ENCODE results near the gene UQCRC1.
"Not testable (repeated sequence)": the region's sequence is repeated elsewhere in the genome, so short reads cannot be mapped to it uniquely, and the experiment has no call there.

Gene UQCRC1

GRCh38 chr3:48553886-48554845 lies 55.3 kb downstream of the UQCRC1 start:
- DNase-seq = no peak

- no peak for DNase-seq
Measured at GRCh38 chr3:48553361-48553760, 56.1 kb downstream of the UQCRC1 start.

- no peak for DNase-seq
Measured at GRCh38 chr3:48552111-48552951, 57.1 kb downstream of the UQCRC1 start.

- not testable (repeated sequence) for DNase-seq
Measured at GRCh38 chr3:48551651-48552050, 57.8 kb downstream of the UQCRC1 start.

All from activated gamma-delta T cell treated with Interleukin-2 at 50 U/mL for 16 hours (primary cell).